Esophagus (tissue), 2 donors: ENCODE data around the gene CATSPER1. TPM values are rescaled to one million over a fixed set of nuclear protein-coding genes. Genes with fewer than 3 reads are reported as not detected.
A peak's percentile ranks its signal among the peaks of the same experiment; 100 is the strongest.

Experiments
- H3K27ac ChIP-seq, 2 donors: one replicate each; pipeline ENCODE4 v1.5.1; 2013; ENCODE audit warnings: low read depth in 2 of 2, mild to moderate bottlenecking in 2 of 2, inconsistent platforms in 1 of 2, low read length in 1 of 2, moderate library complexity in 1 of 2
- H3K27me3 ChIP-seq, 2 donors: one replicate each; pipeline ENCODE4 v1.6.1; 2013; ENCODE audit warnings: low read length in 2 of 2, control low read depth in 1 of 2, mild to moderate bottlenecking in 1 of 2; ENCODE audit not compliant: insufficient read depth in 2 of 2, control insufficient read depth in 1 of 2
- H3K36me3 ChIP-seq, 2 donors: one replicate each; pipeline ENCODE4 v1.6.1; 2013; ENCODE audit warnings: low read length in 1 of 2; ENCODE audit not compliant: control insufficient read depth in 2 of 2, insufficient read depth in 2 of 2
- H3K4me1 ChIP-seq, 2 donors: one replicate each; pipeline ENCODE4 v1.6.1; 2013; ENCODE audit warnings: low read length in 1 of 2; ENCODE audit not compliant: control insufficient read depth in 2 of 2, insufficient read depth in 2 of 2
- H3K4me3 ChIP-seq, 2 donors: one replicate each; pipeline ENCODE4 v1.5.1; 2013; ENCODE audit warnings: low read length in 2 of 2, mild to moderate bottlenecking in 2 of 2, low read depth in 1 of 2, moderate library complexity in 1 of 2
- H3K9me3 ChIP-seq, 2 donors: one replicate each; pipeline ENCODE4 v1.6.1; 2013; ENCODE audit warnings: mild to moderate bottlenecking in 2 of 2, low read depth in 1 of 2, low read length in 1 of 2, moderate library complexity in 1 of 2; ENCODE audit not compliant: control insufficient read depth in 2 of 2, insufficient read depth in 1 of 2
- WGBS, 2 donors: extraction: QIAGEN DNeasy Blood & Tissue Kit; methylation state at CpG; one replicate each; pipeline ENCODE4 v1.1.7; 2013; 5-methylcytosine and 5-hydroxymethylcytosine counted together
- polyA plus RNA-seq, 2 donors: library from polyadenylated mRNA; stranded (reverse); fragments of 200-250 nt; gene quantifications; one replicate each; pipeline ENCODE4 v1.2.3, GENCODE V29; 2013
- donor health status: healthy with polysubstance abuse.
- donor health status: Bipolar disorder and iron deficiency.

Gene CATSPER1
- polyA plus RNA-seq, 2 donors: 0.05 to 0.06 TPM

DNA sequence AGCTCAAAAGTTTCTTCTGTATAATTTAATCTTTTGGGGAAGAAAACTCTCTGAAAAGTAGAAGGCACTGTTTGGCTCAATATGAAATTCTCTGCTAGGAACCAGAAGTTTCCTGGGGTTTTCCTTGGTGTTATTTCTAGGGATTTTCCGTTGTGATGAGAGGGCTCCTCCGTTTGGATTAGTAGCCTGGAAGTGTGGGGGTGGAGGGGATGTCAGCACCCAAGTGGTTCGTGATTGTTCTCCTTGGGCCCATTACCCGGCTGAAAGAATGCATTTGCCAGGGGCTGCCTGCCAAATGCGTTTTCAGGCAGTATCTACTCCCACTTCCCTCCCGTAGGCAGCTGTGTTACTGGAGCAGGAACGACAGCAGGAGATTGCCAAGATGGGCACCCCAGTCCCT lies 30.2 kb upstream of the CATSPER1 start:
- H3K4me3 ChIP-seq: no peak overlapping the region
- 50 to 60% methylated on average over 7 of the region's 7 CpGs for WGBS, 2 donors
- peaks cover 1 to 4% of the 10 kb centered on the region in 2 donors for H3K4me1 ChIP-seq
- peaks cover 14 to 44% of the 10 kb centered on the region in 2 donors for H3K36me3 ChIP-seq
- no peak overlapping the region for H3K27ac ChIP-seq
- no peaks in the 10 kb centered on the region for H3K9me3 ChIP-seq
- H3K27me3 ChIP-seq: no peaks in the 10 kb centered on the region

DNA sequence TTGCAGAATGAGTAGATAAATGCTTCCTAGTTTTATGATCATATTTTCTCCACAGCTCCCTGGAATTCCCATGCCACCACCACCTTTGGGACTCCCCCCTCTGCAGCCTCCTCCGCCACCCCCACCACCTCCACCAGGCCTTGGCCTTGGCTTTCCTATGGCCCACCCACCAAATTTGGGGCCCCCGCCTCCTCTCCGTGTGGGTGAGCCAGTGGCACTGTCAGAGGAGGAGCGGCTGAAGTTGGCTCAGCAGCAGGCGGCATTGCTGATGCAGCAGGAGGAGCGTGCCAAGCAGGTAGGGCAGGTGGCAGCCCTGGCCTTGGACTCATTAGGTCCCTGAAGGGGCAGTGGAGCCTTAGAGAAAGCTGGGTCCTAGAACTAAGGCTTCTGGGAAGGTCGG lies 28.7 kb upstream of the CATSPER1 start:
- H3K4me3 ChIP-seq: no peak overlapping the region
- WGBS, 2 donors: 90% methylated on average over 7 of the region's 7 CpGs
- H3K27ac ChIP-seq: no peak overlapping the region
- H3K4me1 ChIP-seq: peaks cover 4 to 6% of the 10 kb centered on the region in 2 donors
- no peaks in the 10 kb centered on the region for H3K9me3 ChIP-seq
- H3K27me3 ChIP-seq: no peaks in the 10 kb centered on the region
- H3K36me3 ChIP-seq: peaks cover 11 to 36% of the 10 kb centered on the region in 2 donors

- Histone ChIP-seq H3K9me3 (no peaks in the 10 kb centered on the region), H3K36me3 (peaks cover 3 to 15% of the 10 kb centered on the region in 2 donors), H3K4me1 (peaks cover 4 to 6% of the 10 kb centered on the region in 2 donors), H3K4me3 (peak overlapping the region; percentile 93 to 97), H3K27ac (peak overlapping the region; percentile 83 to 86), H3K27me3 (no peaks in the 10 kb centered on the region)
- 1 to 2% methylated on average over 17 of the region's 17 CpGs for WGBS, 2 donors
Measured at GRCh38 chr11:66052664-66052982, 26.3 kb upstream of the CATSPER1 start.

DNA sequence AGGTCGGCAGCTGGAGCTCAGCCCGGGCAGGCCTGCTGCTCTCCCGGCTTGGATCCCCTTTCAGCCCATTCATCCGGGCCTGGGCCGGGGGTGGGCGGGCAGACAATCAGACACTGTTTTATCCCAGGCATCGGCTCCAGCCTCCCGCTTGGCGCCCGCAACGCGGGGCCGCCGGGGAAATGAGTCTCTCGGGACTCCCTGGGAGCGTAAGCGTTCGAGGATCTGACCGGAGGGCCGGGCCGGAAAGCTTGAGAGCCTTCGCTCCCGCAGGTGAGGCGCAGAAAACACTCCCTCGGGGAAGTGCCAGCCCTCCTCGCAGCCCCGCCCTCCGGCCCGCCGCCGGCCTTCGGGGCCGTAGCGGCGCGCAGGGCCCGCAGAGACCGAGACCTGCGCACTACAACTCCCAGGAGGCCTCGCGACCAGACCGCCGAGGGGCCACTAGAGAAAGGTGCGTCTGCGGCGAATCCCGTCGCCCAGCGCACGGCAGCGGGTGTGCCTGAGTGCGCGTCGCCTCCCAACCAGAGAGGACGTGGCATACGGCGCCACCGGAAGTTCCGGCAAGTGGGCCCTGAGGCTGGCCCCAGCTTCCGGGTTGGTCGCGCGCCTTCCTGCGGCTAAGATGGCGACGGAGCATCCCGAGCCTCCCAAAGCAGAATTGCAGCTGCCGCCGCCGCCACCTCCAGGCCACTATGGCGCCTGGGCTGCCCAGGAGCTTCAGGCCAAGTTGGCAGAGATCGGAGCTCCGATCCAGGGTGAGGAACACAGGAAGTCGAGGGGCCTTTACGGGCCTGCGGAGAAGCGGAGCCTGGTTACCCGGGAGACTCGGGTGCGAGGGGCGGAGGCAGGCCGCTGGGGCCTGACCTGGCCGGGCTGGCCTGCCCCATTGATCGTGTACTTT lies 25.7 kb upstream of the CATSPER1 start, which contains the start of gene SF3B2:
SF3B2 (plus strand) TSS at position 599 of the 898 bp plus-strand sequence; CDS start at position 620, 21 bp downstream.
- H3K27ac ChIP-seq: peak within 1 kb of the TSS; percentile 83 to 86
- no peaks in the 10 kb centered on the region for H3K9me3 ChIP-seq
- H3K4me1 ChIP-seq: peaks cover 4 to 6% of the 10 kb centered on the region in 2 donors
- H3K4me3 ChIP-seq: peak within 1 kb of the TSS; percentile 93 to 97
- H3K36me3 ChIP-seq: peaks cover 3 to 11% of the 10 kb centered on the region in 2 donors
- 0 to 1% methylated on average over 80 to 84 of the region's 84 CpGs for WGBS, 2 donors
- no peaks in the 10 kb centered on the region for H3K27me3 ChIP-seq

GRCh38 chr11:66051371-66051765 lies 25.1 kb upstream of the CATSPER1 start:
- Histone ChIP-seq H3K27me3 (no peaks in the 10 kb centered on the region), H3K27ac (peak overlapping the region; percentile 75 to 85), H3K9me3 (no peaks in the 10 kb centered on the region), H3K4me1 (peaks cover 4 to 6% of the 10 kb centered on the region in 2 donors), H3K36me3 (peaks cover 3 to 5% of the 10 kb centered on the region in 2 donors), H3K4me3 (peak overlapping the region; percentile 93 to 97)
- 20 to 24% methylated on average over 12 of the region's 12 CpGs for WGBS, 2 donors

GRCh38 chr11:66050581-66051231 lies 24.4 kb upstream of the CATSPER1 start:
- Histone ChIP-seq H3K27ac (no peak overlapping the region), H3K4me1 (peaks cover 4 to 6% of the 10 kb centered on the region in 2 donors), H3K27me3 (no peaks in the 10 kb centered on the region), H3K9me3 (no peaks in the 10 kb centered on the region), H3K4me3 (no peak overlapping the region), H3K36me3 (peaks cover 3 to 5% of the 10 kb centered on the region in 2 donors)
- 81 to 88% methylated on average over 5 of the region's 5 CpGs for WGBS, 2 donors

GRCh38 chr11:66048547-66049323 lies 22.5 kb upstream of the CATSPER1 start, which contains the start of gene GAL3ST3:
GAL3ST3 (minus strand) TSS chr11:66049161; CDS start chr11:66045415, 3,746 bp downstream.
- no peak within 1 kb of the TSS for H3K27ac ChIP-seq
- no peaks in the 10 kb centered on the region for H3K27me3 ChIP-seq
- H3K9me3 ChIP-seq: no peaks in the 10 kb centered on the region
- no peaks in the 10 kb centered on the region for H3K36me3 ChIP-seq
- WGBS, 2 donors: 15 to 17% methylated on average over 31 to 39 of the region's 39 CpGs
- no peak within 1 kb of the TSS for H3K4me3 ChIP-seq
- H3K4me1 ChIP-seq: peaks cover 4 to 9% of the 10 kb centered on the region in 2 donors

DNA sequence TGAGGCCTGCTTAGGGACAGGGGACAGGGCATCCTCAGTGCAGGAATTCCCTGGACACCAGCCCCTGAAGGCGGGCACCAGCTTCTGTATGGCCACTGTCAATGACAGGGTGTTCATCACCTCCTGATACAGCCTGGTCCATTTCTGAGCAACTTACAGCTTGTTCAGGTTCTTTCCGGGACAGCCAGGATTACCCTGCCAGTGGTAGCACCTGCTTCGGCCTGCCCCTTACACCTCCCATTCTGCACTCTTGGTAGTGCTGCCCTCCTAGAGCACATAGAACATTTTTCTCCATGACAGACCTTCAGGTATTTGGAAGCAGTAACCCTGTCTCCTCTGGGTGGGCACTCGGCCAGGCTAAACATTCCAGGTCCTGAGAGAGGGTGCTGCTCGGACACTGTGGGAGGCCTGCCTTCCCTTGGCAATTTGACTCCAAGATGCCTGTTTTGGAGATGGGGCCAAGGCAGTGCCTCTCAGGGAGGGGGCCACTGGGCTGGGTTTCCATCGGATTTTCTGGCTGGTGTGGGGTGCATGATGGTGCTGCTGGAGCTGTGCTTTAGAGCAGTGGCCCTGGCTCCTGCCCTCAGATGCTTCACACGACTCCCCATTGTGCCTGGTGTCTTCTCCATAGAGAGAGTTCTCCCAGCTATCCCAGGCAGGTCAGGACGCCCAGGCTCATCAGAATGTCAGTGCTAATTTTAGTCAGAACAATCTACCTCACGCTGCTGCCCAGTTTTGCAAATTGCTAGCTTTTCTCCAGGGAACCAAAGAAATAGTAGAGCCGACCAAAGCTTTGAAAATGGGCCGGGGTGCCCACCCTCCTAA lies 21.5 kb upstream of the CATSPER1 start:
- H3K27me3 ChIP-seq: no peaks in the 10 kb centered on the region
- 76 to 79% methylated on average over 11 of the region's 11 CpGs for WGBS, 2 donors
- no peaks in the 10 kb centered on the region for H3K36me3 ChIP-seq
- peaks cover 0 to 9% of the 10 kb centered on the region in 2 donors for H3K4me1 ChIP-seq
- no peak overlapping the region for H3K27ac ChIP-seq
- H3K9me3 ChIP-seq: no peaks in the 10 kb centered on the region
- no peak overlapping the region for H3K4me3 ChIP-seq
